GM23248 (cell line): ENCODE results near the gene ADAMTS17.

ENCODE experiments used
- EZH2 ChIP-seq: fragments of 200-600 bp; sonication (generic); IDR thresholded peaks from 2 replicates; pipeline ENCODE4 v1.6.1; 2018; ENCODE audit warnings: antibody characterized with exemption, mild to moderate bottlenecking; ENCODE audit not compliant: insufficient read depth, poor library complexity, severe bottlenecking
- EZH2phosphoT487 ChIP-seq: fragments of 200-600 bp; sonication (generic); IDR thresholded peaks from 2 replicates; pipeline ENCODE4 v1.6.1; 2018; ENCODE audit warnings: antibody characterized with exemption, moderate library complexity, mild to moderate bottlenecking, low read depth; ENCODE audit not compliant: insufficient read depth

DNA sequence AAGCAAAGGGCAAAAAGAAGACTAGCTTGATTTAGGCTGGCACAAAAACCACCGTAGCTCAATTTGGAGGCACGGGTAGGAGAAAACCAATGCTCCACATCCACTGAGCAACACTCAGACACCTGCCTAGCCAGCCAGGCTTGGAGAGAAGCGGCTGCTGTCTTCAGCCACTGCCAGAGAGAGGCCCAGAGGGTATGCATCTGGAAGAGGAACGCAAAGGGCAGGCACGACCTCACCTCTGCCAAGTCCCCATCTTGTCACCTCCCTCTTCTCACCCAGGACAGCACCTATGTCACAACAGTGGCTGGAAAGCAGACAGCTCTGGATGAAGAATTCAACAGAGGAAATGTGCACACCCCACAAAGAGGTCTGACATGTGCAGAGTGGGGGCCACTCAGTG lies 93.5 kb downstream of the ADAMTS17 start:
- no peak for TF ChIP-seq EZH2phosphoT487
- TF ChIP-seq EZH2: no peak
